Lung (tissue), 13 donors: ENCODE data around the gene RAPSN. TPM values are rescaled to one million over a fixed set of nuclear protein-coding genes. Genes with fewer than 3 reads are reported as not detected.

Experiments used
- ATAC-seq: fragments of 200-7000 bp; cut with Tn5 transposase; one replicate; pipeline ENCODE4 v1.9.1; 2020; ENCODE audit warnings: moderate number of reproducible peaks; ENCODE audit not compliant: insufficient read depth, low FRiP score
- DNase-seq, 3 donors: peaks; one replicate each; pipeline ENCODE4 v3.0.0-alpha.2; 2013 to 2017
- H3K27ac ChIP-seq, 2 donors: one replicate each; pipeline ENCODE4 v1.5.1; 2013; ENCODE audit warnings: mild to moderate bottlenecking in 2 of 2, moderate library complexity in 2 of 2, control low read depth in 1 of 2, inconsistent platforms in 1 of 2, low read depth in 1 of 2, low read length in 1 of 2
- H3K27me3 ChIP-seq, 3 donors: one replicate each; pipeline ENCODE4 v1.5.1; 2013; ENCODE audit warnings: low read length in 2 of 3; ENCODE audit not compliant: control insufficient read depth in 3 of 3, insufficient read depth in 3 of 3
- H3K36me3 ChIP-seq, 4 donors: one replicate each; pipeline ENCODE4 v1.5.1; 2013; ENCODE audit warnings: low read length in 4 of 4, mild to moderate bottlenecking in 1 of 4, moderate library complexity in 1 of 4; ENCODE audit not compliant: control insufficient read depth in 4 of 4, insufficient read depth in 4 of 4
- H3K4me1 ChIP-seq, 5 donors: one replicate each; pipeline ENCODE4 v1.5.1; 2013; ENCODE audit warnings: low read length in 5 of 5, mild to moderate bottlenecking in 2 of 5, moderate library complexity in 1 of 5; ENCODE audit not compliant: control insufficient read depth in 5 of 5, insufficient read depth in 5 of 5
- H3K4me3 ChIP-seq: one replicate; pipeline ENCODE4 v1.5.1; 2013; ENCODE audit warnings: mild to moderate bottlenecking, control low read depth, moderate library complexity
- H3K9ac ChIP-seq, 2 donors: one replicate each; pipeline ENCODE4 v1.5.1; 2013; ENCODE audit warnings: low read length in 2 of 2, control low read depth in 1 of 2; ENCODE audit not compliant: insufficient read depth in 1 of 2
- H3K9me3 ChIP-seq, 4 donors: one replicate each; pipeline ENCODE4 v1.5.1; 2013; ENCODE audit warnings: low read length in 3 of 4, mild to moderate bottlenecking in 1 of 4, moderate library complexity in 1 of 4; ENCODE audit not compliant: control insufficient read depth in 4 of 4, insufficient read depth in 3 of 4
- CTCF ChIP-seq: IDR thresholded peaks from 2 replicates; pipeline ENCODE4 v1.5.1; 2012; ENCODE audit warnings: mild to moderate bottlenecking; ENCODE audit errors: control extremely low read depth, extremely low read depth
- WGBS, 2 donors: extraction: QIAGEN DNeasy Blood & Tissue Kit; methylation state at CpG; one replicate each; pipeline ENCODE4 v1.1.7; 2013; 5-methylcytosine and 5-hydroxymethylcytosine counted together
- polyA plus RNA-seq, 2 donors: library from polyadenylated mRNA; stranded (reverse); fragments of 200-250 nt; gene quantifications; one replicate each; pipeline ENCODE4 v1.2.1, GENCODE V29; 2013
- small RNA-seq: library from RNA; depleted of rRNA; stranded (forward); fragments of <200 nt; gene quantifications from one replicate; pipeline ENCODE3, GENCODE V24; 2014; ENCODE audit warnings: low replicate concordance
- total RNA-seq, 2 donors: library from RNA; depleted of rRNA in 1 of 2; stranded (reverse); fragments of >200 nt in 1 of 2; gene quantifications; one replicate each; pipeline ENCODE4 v1.2.1, GENCODE V29; 2014 to 2021
- donor health status: control.
- donor health status: control.
- donor health status: Bipolar disorder and iron deficiency.
- donor health status: healthy.
- donor health status: DM: yes; HTN: yes; CAD: no.

RAPSN gene
- total and polyA plus RNA-seq, 4 donors, result 0.38 to 1.5 (median 0.49) TPM; not detected in 1

GRCh38 chr11:47388697-47389576, 60.0 kb downstream of the RAPSN start:
- no peak for TF ChIP-seq CTCF
- Histone ChIP-seq H3K9ac (no peak overlapping the region), H3K9me3 (no peaks in the 10 kb centered on the region), H3K27me3 (no peaks in the 10 kb centered on the region), H3K4me3 (no peak overlapping the region), H3K36me3 (no peaks in the 10 kb centered on the region), H3K27ac (peak overlapping the region in 1 of 2 donors; percentile 73), H3K4me1 (peaks cover 0 to 11% (median 0%) of the 10 kb centered on the region in 5 donors)
- DNase-seq (no peak), ATAC-seq (no peak)
- WGBS, 2 donors, result 57 to 78% methylated on average over 28 of the region's 28 CpGs

- TF ChIP-seq CTCF, result no peak
- Histone ChIP-seq H3K27me3 (no peaks in the 10 kb centered on the region), H3K36me3 (no peaks in the 10 kb centered on the region), H3K4me3 (no peak overlapping the region), H3K9ac (no peak overlapping the region), H3K4me1 (peaks cover 0 to 4% (median 0%) of the 10 kb centered on the region in 5 donors), H3K27ac (peak overlapping the region in 1 of 2 donors; percentile 73), H3K9me3 (no peaks in the 10 kb centered on the region)
- WGBS, 2 donors, result 36 to 65% methylated on average over 13 of the region's 13 CpGs
- DNase-seq (no peak), ATAC-seq (peak; percentile 15)
These were observed 60.8 kb downstream of the RAPSN start for GRCh38 chr11:47387944-47388696.

Small RNA genes lying within 50 kb of the gene (small RNA-seq; reads per million reads assigned to genes)
- not detected for gene MIR4487

Other genes with a start within 250 kb of the RAPSN start
- 10 to 100 TPM; 14.4 to 33.9 TPM for gene DDB2, start 234.2 kb downstream of the RAPSN start, total RNA-seq
- gene DDB2, start 234.2 kb downstream of the RAPSN start, polyA plus RNA-seq, result 10 to 100 TPM; 16.8 to 36.4 TPM
- 10 to 100 TPM; 50.9 to 74.7 TPM for gene ACP2, start 200.3 kb downstream of the RAPSN start, total RNA-seq
- gene ACP2, start 200.3 kb downstream of the RAPSN start, polyA plus RNA-seq, result 10 to 100 TPM; 40.6 to 70.8 TPM
- 10 to 100 TPM; 35.0 to 62.0 TPM for gene NR1H3, start 191.1 kb downstream of the RAPSN start, total RNA-seq
- gene NR1H3, start 191.1 kb downstream of the RAPSN start, polyA plus RNA-seq, result 10 to 100 TPM; 55.2 to 58.9 TPM
- 10 to 100 TPM; 48.9 to 56.8 TPM for gene MADD, start 179.0 kb downstream of the RAPSN start, total RNA-seq
- gene MADD, start 179.0 kb downstream of the RAPSN start, polyA plus RNA-seq, result 10 to 100 TPM; 15.9 to 25.4 TPM
- 1 to 10 TPM; 1.0 to 1.1 TPM for gene MYBPC3, start 96.4 kb downstream of the RAPSN start, total RNA-seq
- 1 to 10 TPM in 1 of 2 donors, under 1 TPM in 1; 0.89 to 3.4 TPM for gene MYBPC3, start 96.4 kb downstream of the RAPSN start, polyA plus RNA-seq
- gene SPI1, start 70.6 kb downstream of the RAPSN start, total RNA-seq, result 100 to 1,000 TPM in 1 of 2 donors, 10 to 100 TPM in 1; 27.6 to 188 TPM
- gene SPI1, start 70.6 kb downstream of the RAPSN start, polyA plus RNA-seq, result 100 to 1,000 TPM; 123 to 344 TPM
- 10 to 100 TPM; 31.8 to 83.8 TPM for gene SLC39A13, start 40.5 kb downstream of the RAPSN start, total RNA-seq
- 10 to 100 TPM; 67.5 to 82.2 TPM for gene SLC39A13, start 40.5 kb downstream of the RAPSN start, polyA plus RNA-seq
- gene PSMC3, start 22.7 kb downstream of the RAPSN start, total RNA-seq, result 100 to 1,000 TPM in 1 of 2 donors, 10 to 100 TPM in 1; 61.6 to 137 TPM
- 100 to 1,000 TPM; 145 to 192 TPM for gene PSMC3, start 22.7 kb downstream of the RAPSN start, polyA plus RNA-seq
- gene CELF1, start 104.0 kb upstream of the RAPSN start, total RNA-seq, result 100 to 1,000 TPM in 1 of 2 donors, 10 to 100 TPM in 1; 92.4 to 184 TPM
- gene CELF1, start 104.0 kb upstream of the RAPSN start, polyA plus RNA-seq, result 10 to 100 TPM; 32.2 to 35.2 TPM
- gene PTPMT1, start 116.5 kb upstream of the RAPSN start, total RNA-seq, result 10 to 100 TPM; 45.1 to 66.9 TPM
- 10 to 100 TPM; 70.0 to 91.6 TPM for gene PTPMT1, start 116.5 kb upstream of the RAPSN start, polyA plus RNA-seq
- gene KBTBD4, start 129.8 kb upstream of the RAPSN start, total RNA-seq, result 10 to 100 TPM; 15.0 to 17.1 TPM
- gene KBTBD4, start 129.8 kb upstream of the RAPSN start, polyA plus RNA-seq, result 10 to 100 TPM in 1 of 2 donors, 1 to 10 TPM in 1; 5.8 to 16.9 TPM
- gene NDUFS3, start 129.9 kb upstream of the RAPSN start, total RNA-seq, result 10 to 100 TPM; 32.2 to 89.5 TPM
- gene NDUFS3, start 129.9 kb upstream of the RAPSN start, polyA plus RNA-seq, result 100 to 1,000 TPM in 1 of 2 donors, 10 to 100 TPM in 1; 90.5 to 168 TPM
- under 1 TPM in 1 of 2 donors, not detected in 1; 0.34 TPM for gene FAM180B, start 137.5 kb upstream of the RAPSN start, total RNA-seq
- gene FAM180B, start 137.5 kb upstream of the RAPSN start, polyA plus RNA-seq, result under 1 TPM; 0.05 to 0.10 TPM
- 1 to 10 TPM in 1 of 2 donors, under 1 TPM in 1; 0.40 to 1.8 TPM for gene C1QTNF4, start 145.3 kb upstream of the RAPSN start, total RNA-seq
- 1 to 10 TPM; 1.1 to 1.2 TPM for gene C1QTNF4, start 145.3 kb upstream of the RAPSN start, polyA plus RNA-seq
- 10 to 100 TPM; 33.0 to 76.2 TPM for gene MTCH2, start 193.4 kb upstream of the RAPSN start, total RNA-seq
- 10 to 100 TPM; 45.4 to 74.3 TPM for gene MTCH2, start 193.4 kb upstream of the RAPSN start, polyA plus RNA-seq